AG09309 (cell line): ENCODE data around the gene GSK3B.

ENCODE experiments used
- DNase-seq: peaks from one replicate; pipeline ENCODE4 v3.0.0-alpha.2; 2010; ENCODE audit warnings: low read depth
- H3K4me3 ChIP-seq: 2 replicates; pipeline ENCODE4 v1.5.1; 2011; ENCODE audit warnings: mild to moderate bottlenecking, low read depth, low read length, moderate library complexity; ENCODE audit not compliant: control insufficient read depth
- TF ChIP-seq, protein P1 (sequence below): IDR thresholded peaks from 2 replicates; pipeline ENCODE4 v1.5.1; 2011; ENCODE audit warnings: mild to moderate bottlenecking, low read depth, low read length, inconsistent platforms; ENCODE audit not compliant: insufficient read depth, control insufficient read depth; ENCODE audit errors: missing control alignments

Gene GSK3B

DNA sequence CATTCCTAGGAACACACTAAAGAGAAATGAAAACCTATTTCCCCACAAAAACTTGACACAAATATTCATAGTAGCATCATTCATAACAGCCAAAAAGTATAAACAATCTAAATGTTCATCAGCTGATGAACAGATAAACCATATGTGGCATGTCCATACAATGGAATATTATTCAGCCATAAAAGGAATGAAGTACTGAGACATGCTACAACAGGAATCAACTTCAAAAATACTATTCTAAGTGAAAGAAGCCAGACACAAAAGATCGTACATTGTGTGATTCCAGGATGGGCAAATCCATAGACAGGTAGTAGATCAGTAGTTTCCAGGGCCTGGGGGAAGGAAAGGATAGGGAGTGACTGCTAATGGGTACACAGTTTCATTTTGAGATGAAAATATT lies 118.0 kb downstream of the GSK3B start:
- TF ChIP-seq, protein P1, sequence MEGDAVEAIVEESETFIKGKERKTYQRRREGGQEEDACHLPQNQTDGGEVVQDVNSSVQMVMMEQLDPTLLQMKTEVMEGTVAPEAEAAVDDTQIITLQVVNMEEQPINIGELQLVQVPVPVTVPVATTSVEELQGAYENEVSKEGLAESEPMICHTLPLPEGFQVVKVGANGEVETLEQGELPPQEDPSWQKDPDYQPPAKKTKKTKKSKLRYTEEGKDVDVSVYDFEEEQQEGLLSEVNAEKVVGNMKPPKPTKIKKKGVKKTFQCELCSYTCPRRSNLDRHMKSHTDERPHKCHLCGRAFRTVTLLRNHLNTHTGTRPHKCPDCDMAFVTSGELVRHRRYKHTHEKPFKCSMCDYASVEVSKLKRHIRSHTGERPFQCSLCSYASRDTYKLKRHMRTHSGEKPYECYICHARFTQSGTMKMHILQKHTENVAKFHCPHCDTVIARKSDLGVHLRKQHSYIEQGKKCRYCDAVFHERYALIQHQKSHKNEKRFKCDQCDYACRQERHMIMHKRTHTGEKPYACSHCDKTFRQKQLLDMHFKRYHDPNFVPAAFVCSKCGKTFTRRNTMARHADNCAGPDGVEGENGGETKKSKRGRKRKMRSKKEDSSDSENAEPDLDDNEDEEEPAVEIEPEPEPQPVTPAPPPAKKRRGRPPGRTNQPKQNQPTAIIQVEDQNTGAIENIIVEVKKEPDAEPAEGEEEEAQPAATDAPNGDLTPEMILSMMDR, result no peak
- DNase-seq, result no peak
- no peak overlapping the region for H3K4me3 ChIP-seq

DNA sequence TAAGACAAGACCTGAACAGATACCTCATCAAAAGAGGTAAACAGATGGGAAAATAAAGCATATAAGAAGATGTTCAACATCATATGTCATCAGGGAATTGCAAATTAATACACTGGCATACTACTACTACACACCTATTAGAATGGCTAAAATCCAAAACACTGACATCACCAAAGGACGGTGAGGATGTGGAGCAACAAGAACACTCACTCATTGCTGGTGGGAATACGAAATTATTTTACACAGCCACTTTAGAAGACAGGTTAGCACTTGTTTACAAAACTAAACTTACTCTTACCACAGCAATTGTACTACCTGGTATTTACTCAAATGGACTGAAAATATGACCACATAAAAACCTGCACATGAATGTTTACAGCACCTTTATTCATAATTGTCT lies 119.6 kb downstream of the GSK3B start:
- TF ChIP-seq, protein P1, result no peak
- DNase-seq, result no peak
- no peak overlapping the region for H3K4me3 ChIP-seq

DNA sequence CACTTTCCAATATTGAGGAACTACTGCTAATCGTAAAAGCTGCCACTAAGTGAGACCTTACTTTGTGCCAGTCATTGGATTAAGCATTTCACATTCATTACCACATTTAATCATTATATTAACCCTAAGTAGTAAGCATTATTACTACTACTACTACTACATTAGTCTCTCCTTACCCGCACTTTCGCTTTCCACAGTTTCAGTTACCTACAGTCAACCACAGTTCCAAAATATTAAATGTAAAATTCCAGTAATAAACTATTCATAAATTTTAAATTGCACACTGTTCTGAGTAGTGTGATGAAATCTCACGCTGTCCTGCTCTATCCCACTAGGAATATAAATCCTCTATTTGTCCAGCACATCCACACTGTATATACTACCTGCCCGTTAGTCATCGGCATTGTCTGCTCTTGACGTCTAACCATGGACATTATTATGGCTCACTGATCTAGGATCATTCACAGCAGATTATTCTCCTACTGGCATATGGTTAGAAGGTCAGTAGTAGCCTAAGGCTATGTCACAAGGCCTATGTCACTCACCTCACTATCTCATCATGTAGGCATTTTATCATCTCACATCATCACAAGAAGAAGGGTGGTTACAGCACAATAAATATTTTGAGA lies 121.1 kb downstream of the GSK3B start:
- H3K4me3 ChIP-seq, result no peak overlapping the region
- no peak for DNase-seq
- TF ChIP-seq, protein P1, result no peak

DNA sequence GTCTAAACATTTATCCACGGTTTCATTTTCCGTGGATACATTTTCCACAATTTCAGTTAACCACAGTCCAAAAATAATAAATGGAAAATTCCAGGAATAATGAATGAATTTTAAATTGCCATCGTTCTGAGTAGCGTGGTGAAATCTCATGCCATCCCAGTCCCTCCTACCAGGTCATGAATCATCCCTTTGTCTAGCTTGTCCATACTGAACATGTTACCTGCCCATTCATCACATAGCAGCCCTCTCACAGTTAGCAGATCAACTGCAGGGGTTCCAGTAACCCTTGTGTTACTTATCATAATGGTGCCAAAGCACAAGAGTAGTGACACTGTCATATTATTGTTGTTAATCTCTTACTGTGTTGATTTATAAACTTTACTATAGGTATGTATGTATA lies 124.5 kb downstream of the GSK3B start:
- DNase-seq, result no peak
- TF ChIP-seq, protein P1, result no peak
- no peak overlapping the region for H3K4me3 ChIP-seq

DNA sequence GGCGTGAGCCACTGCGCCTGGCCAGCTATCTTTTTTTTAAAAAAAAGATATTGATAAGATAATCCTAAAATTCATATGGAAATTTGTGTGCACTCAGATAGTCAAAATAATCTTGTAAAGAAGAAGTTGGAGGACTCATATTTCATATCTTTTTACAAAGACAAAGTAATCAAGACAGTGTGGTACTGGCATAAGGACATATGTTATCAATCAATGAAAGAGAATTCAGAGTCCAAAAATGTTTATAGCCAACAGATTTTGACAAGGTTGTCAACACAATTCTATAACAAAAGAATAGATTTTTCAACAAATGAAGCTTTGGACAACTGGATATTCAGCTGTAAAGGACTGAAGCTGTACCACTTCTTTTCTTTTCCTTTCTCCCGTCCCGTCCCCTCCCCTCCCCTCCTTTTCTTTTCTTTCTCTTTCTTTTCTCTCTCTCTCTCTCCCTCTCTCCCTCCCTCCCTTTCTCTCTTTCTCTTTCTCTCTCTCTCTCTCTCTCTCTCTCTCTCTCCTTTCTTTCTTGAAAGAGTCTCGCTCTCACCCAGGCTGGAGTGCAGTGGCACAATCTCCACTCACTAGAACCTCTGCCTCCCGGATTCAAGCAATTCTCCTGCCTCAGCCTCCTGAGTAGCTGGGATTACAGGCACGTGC lies 126.8 kb downstream of the GSK3B start:
- H3K4me3 ChIP-seq, result no peak overlapping the region
- no peak for DNase-seq
- TF ChIP-seq, protein P1, result no peak

DNA sequence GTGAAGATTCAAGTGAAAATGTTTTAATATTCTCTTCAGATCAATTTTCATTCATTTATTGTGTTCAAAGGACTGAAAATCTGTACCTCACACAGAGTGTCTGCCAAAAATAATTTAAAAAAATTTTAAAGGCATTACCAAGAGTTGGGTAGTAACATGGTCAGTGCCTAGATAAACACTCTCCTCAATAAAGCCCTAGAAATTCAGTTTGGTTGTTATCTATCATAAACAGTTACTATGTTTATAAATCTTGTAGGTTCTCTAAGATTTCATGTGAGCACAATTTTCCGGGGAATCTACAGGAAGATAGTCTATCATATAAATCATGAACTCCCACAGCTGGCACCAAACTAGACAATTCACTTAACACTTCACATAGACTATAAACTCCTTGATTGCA lies 128.6 kb downstream of the GSK3B start:
- no peak overlapping the region for H3K4me3 ChIP-seq
- DNase-seq, result no peak
- TF ChIP-seq, protein P1, result no peak

DNA sequence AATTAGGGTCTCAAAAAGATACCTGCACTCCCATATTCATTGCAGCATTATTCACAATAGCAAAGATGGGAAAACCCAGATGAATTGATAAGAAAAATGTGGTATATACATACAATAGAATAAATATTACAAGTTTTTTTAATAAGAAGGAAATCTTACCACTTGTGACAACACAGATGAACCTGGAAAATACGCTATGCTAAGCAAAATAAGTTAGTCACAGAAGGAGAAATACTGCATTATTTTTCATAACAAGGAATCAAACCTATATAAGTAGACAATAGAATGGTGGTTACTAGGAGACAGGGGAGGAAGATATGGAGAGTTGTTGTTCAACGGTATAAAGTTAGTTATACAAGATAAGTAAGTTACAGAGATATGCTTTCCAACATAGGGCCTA lies 130.0 kb downstream of the GSK3B start:
- TF ChIP-seq, protein P1, result no peak

More for the DNA sequence above, 130.0 kb downstream of the GSK3B start:
- H3K4me3 ChIP-seq, result no peak overlapping the region
- DNase-seq, result no peak
